ENCODE results near the gene CTNNA2.

DNA sequence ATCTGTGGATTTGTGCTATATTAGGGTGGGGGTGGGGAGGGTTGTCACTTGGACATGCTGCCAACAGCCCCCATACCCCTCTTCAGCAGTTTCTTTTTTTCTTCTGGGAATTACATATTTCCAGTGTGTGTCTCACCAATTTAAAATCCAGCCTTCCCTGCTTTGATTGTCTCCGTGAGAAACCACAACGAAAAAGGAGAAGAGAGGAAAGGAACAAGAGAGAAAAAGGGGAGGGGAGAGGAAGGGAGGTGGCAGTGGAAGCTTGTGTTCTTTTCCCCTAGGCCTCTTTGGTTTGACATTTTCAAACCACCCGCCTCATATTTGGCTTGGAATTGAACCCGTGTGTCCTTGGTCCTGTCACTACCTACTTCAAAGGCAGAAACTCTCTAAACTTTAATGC, 860 bp downstream of the CTNNA2 start:
- TF ChIP-seq, protein P1, sequence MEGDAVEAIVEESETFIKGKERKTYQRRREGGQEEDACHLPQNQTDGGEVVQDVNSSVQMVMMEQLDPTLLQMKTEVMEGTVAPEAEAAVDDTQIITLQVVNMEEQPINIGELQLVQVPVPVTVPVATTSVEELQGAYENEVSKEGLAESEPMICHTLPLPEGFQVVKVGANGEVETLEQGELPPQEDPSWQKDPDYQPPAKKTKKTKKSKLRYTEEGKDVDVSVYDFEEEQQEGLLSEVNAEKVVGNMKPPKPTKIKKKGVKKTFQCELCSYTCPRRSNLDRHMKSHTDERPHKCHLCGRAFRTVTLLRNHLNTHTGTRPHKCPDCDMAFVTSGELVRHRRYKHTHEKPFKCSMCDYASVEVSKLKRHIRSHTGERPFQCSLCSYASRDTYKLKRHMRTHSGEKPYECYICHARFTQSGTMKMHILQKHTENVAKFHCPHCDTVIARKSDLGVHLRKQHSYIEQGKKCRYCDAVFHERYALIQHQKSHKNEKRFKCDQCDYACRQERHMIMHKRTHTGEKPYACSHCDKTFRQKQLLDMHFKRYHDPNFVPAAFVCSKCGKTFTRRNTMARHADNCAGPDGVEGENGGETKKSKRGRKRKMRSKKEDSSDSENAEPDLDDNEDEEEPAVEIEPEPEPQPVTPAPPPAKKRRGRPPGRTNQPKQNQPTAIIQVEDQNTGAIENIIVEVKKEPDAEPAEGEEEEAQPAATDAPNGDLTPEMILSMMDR (IDR thresholded peaks at IDR 0.05) = no peak
- TF ChIP-seq ZFX (IDR thresholded peaks at IDR 0.05; ENCODE audit: borderline replicate concordance) = no peak

Data from 22Rv1 (cell line).